ENCODE results near the gene ABCC5.

DNA sequence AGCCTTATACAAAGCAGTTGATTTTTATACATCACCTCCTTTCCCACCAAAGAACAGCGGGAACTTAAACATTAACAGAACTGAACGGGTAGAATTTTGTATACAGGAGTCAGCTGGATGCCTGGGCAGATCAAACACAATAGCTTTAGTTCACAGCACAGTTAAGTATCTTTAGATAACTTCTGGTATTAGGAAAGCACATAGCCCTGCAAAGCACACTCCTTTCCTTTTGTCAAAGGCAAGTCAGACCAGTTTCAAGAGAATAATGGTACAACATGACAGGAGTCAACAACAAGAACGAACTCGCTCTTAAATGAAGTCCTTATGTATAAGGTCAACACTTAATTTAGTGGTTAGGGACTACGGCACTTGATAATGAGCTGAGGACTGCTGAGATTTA, 26.3 kb downstream of the ABCC5 start:
- no peak for TF ChIP-seq EZH2phosphoT487 (IDR thresholded peaks at IDR 0.05; ENCODE audit: borderline replicate concordance)
- no peak for TF ChIP-seq CTCF (conservative IDR thresholded peaks at IDR 0.05; ENCODE audit: low read length)

Measured in Loucy (cell line).